ENCODE data around the gene TPX2.

- no peak for TF ChIP-seq CTCF (IDR thresholded peaks at IDR 0.05)
- TF ChIP-seq POLR2A (IDR thresholded peaks at IDR 0.05) = no peak
Measured at GRCh38 chr20:31815408-31816188, 76.5 kb downstream of the TPX2 start.
